Prostate gland (tissue), 2 donors: ENCODE data around the gene DDX28. TPM values are rescaled to one million over a fixed set of nuclear protein-coding genes. Genes with fewer than 3 reads are reported as not detected.
"Not testable (repeated sequence)": the region's sequence is repeated elsewhere in the genome, so short reads cannot be mapped to it uniquely, and the experiment has no call there.

Experiments used
- DNase-seq: peaks from one replicate; pipeline ENCODE4 v3.0.0-alpha.2; 2019; ENCODE audit warnings: low spot score
- H3K27ac ChIP-seq, 2 donors: fragments of 200-600 bp; sonication (generic); 2 replicates each; pipeline ENCODE4 v1.5.1; 2017 to 2019
- H3K27me3 ChIP-seq: fragments of 200-600 bp; sonication (generic); replicated peaks from 2 replicates; pipeline ENCODE4 v1.5.1; 2019; ENCODE audit not compliant: insufficient read depth
- H3K36me3 ChIP-seq, 2 donors: fragments of 200-600 bp; sonication (generic); 1 replicate in 1 of 2; 2 replicates in 1 of 2; pipeline versions ENCODE4 v1.5.1 to v1.8.1; 2017 to 2019
- H3K4me1 ChIP-seq: fragments of 200-600 bp; sonication (generic); replicated peaks from 2 replicates; pipeline ENCODE4 v1.5.1; 2019
- H3K4me3 ChIP-seq, 2 donors: fragments of 200-600 bp; sonication (generic); 2 replicates each; pipeline ENCODE4 v1.5.1; 2017 to 2019
- H3K9me3 ChIP-seq: fragments of 200-600 bp; sonication (generic); 2 replicates; pipeline ENCODE4 v1.5.1; 2017
- CTCF ChIP-seq, 4 experiments: fragments of 200-600 bp in 2 of 4; fragments of 450-650 bp in 2 of 4; sonication (generic) in 2 of 4; IDR thresholded peaks; 1 replicate in 3 of 4; 2 replicates in 1 of 4; pipeline ENCODE4 v1.5.1; 2016 to 2019; ENCODE audit warnings: antibody characterized with exemption in 4 of 4, mild to moderate bottlenecking in 2 of 4, moderate library complexity in 2 of 4
- POLR2A ChIP-seq: fragments of 450-650 bp; IDR thresholded peaks from one replicate; pipeline ENCODE4 v1.6.1; 2016; ENCODE audit warnings: antibody characterized with exemption, mild to moderate bottlenecking
- POLR2AphosphoS5 ChIP-seq: sonication (generic); formaldehyde crosslinking; IDR thresholded peaks from one replicate; pipeline ENCODE4 v1.6.1; 2017; ENCODE audit warnings: antibody characterized with exemption
- WGBS: methylation state at CpG from one replicate; pipeline ENCODE4 v1.1.5; 2018; 5-methylcytosine and 5-hydroxymethylcytosine counted together
- intact Hi-C: fragments of 100-400 bp; cut with DNase I; formaldehyde crosslinking; loops from one replicate; pipeline ENCODE4 v1.14.2; 2022
- total RNA-seq, 2 donors: library from RNA; depleted of rRNA; stranded (reverse); fragments of >200 nt; gene quantifications; one replicate each; pipeline ENCODE4 v1.1.0, GENCODE V29; 2016

The DDX28 gene
- total RNA-seq, 2 donors from 2014 or later: 7.1 to 16.5 TPM

GRCh38 chr16:68037841-68038597, 15.0 kb upstream of the DDX28 start:
- no peak for DNase-seq
- H3K4me3 ChIP-seq: no peak overlapping the region
- no peak overlapping the region for H3K27ac ChIP-seq
- no peaks in the 10 kb centered on the region for H3K9me3 ChIP-seq
- no peaks in the 10 kb centered on the region for H3K36me3 ChIP-seq
- 94% methylated on average over 9 of the region's 9 CpGs for WGBS
- TF ChIP-seq POLR2A (no peak), CTCF (IDR thresholded peaks at IDR 0.05) (no peak), POLR2AphosphoS5 (no peak)
- H3K4me1 ChIP-seq: no peaks in the 10 kb centered on the region
- no peaks in the 10 kb centered on the region for H3K27me3 ChIP-seq
- intact Hi-C loops: loop anchor here (10.0 kb wide), 1 partner anchor 53 kb away; the partner anchor contains the start of gene DPEP3

- 80% methylated on average over 2 of the region's 2 CpGs for WGBS
- H3K27me3 ChIP-seq: no peaks in the 10 kb centered on the region
- no peak overlapping the region for H3K27ac ChIP-seq
- DNase-seq: no peak
- no peaks in the 10 kb centered on the region for H3K36me3 ChIP-seq
- H3K4me3 ChIP-seq: no peak overlapping the region
- intact Hi-C loops: loop anchor here (10.0 kb wide), 1 partner anchor 50 kb away; the partner anchor contains the start of gene DPEP3
- no peak for TF ChIP-seq CTCF (IDR thresholded peaks at IDR 0.05)
- no peaks in the 10 kb centered on the region for H3K4me1 ChIP-seq
- H3K9me3 ChIP-seq: no peaks in the 10 kb centered on the region
Measured at GRCh38 chr16:68035227-68035626, 12.2 kb upstream of the DDX28 start.

GRCh38 chr16:68033101-68033500, 10.1 kb upstream of the DDX28 start:
- H3K9me3 ChIP-seq: no peaks in the 10 kb centered on the region
- no peak for TF ChIP-seq POLR2A
- TF ChIP-seq CTCF (IDR thresholded peaks at IDR 0.05): no peak
- no peak for TF ChIP-seq POLR2AphosphoS5
- intact Hi-C loops: loop anchor here (10.0 kb wide), 1 partner anchor 48 kb away; the partner anchor contains the start of gene DPEP3
- no peak overlapping the region for H3K27ac ChIP-seq
- no peaks in the 10 kb centered on the region for H3K36me3 ChIP-seq
- WGBS: 95% methylated on average over 2 of the region's 2 CpGs
- no peak overlapping the region for H3K4me3 ChIP-seq
- H3K4me1 ChIP-seq: no peaks in the 10 kb centered on the region
- no peak for DNase-seq
- H3K27me3 ChIP-seq: no peaks in the 10 kb centered on the region

- no peak overlapping the region for H3K4me3 ChIP-seq
- H3K27me3 ChIP-seq: no peaks in the 10 kb centered on the region
- WGBS: 90% methylated on average over 2 of the region's 2 CpGs
- no peaks in the 10 kb centered on the region for H3K36me3 ChIP-seq
- no peak overlapping the region for H3K27ac ChIP-seq
- intact Hi-C loops: loop anchor here (10.0 kb wide), 1 partner anchor 47 kb away; the partner anchor contains the start of gene DPEP3
- no peak for DNase-seq
- no peaks in the 10 kb centered on the region for H3K9me3 ChIP-seq
- no peaks in the 10 kb centered on the region for H3K4me1 ChIP-seq
- TF ChIP-seq POLR2AphosphoS5 (no peak), CTCF (IDR thresholded peaks at IDR 0.05) (no peak), POLR2A (no peak)
Measured at GRCh38 chr16:68031951-68032350, 8.9 kb upstream of the DDX28 start.

- not testable (repeated sequence) for H3K9me3 ChIP-seq, H3K4me1 ChIP-seq, H3K4me3 ChIP-seq, H3K27ac ChIP-seq, H3K27me3 ChIP-seq, H3K36me3 ChIP-seq, DNase-seq
- 92% methylated on average over 6 of the region's 6 CpGs for WGBS
- intact Hi-C loops: loop anchor here (10.0 kb wide), 1 partner anchor 45 kb away; the partner anchor contains the start of gene DPEP3
Measured at GRCh38 chr16:68030108-68030507, 7.1 kb upstream of the DDX28 start.
